Spleen (tissue), 11 donors: ENCODE results near the gene SOWAHB. TPM values are rescaled to one million over a fixed set of nuclear protein-coding genes. Genes with fewer than 3 reads are reported as not detected.

Source experiments
- DNase-seq: peaks from one replicate; pipeline ENCODE4 v3.0.0-alpha.2; 2020
- H3K27ac ChIP-seq, 8 donors: fragments of 200-600 bp; sonication (generic) in 7 of 8; 1 replicate in 4 of 8; 2 replicates in 4 of 8; pipeline versions ENCODE4 v1.5.0 to v1.8.0; 2016 to 2021; ENCODE audit warnings: inconsistent platforms in 4 of 8, mild to moderate bottlenecking in 4 of 8, moderate library complexity in 1 of 8
- H3K27me3 ChIP-seq, 7 donors: fragments of 200-600 bp; sonication (generic) in 6 of 7; replicated peaks in 1 of 7; 1 replicate in 4 of 7; 2 replicates in 3 of 7; pipeline versions ENCODE4 v1.5.0 to v1.8.0; 2016 to 2021; ENCODE audit warnings: inconsistent platforms in 3 of 7, mild to moderate bottlenecking in 1 of 7
- H3K36me3 ChIP-seq, 6 donors: fragments of 200-600 bp; sonication (generic) in 5 of 6; 1 replicate in 4 of 6; 2 replicates in 2 of 6; pipeline versions ENCODE4 v1.5.0 to v1.8.0; 2016 to 2021; ENCODE audit warnings: inconsistent platforms in 2 of 6
- H3K4me1 ChIP-seq, 6 donors: fragments of 200-600 bp; sonication (generic) in 5 of 6; 1 replicate in 3 of 6; 2 replicates in 3 of 6; pipeline versions ENCODE4 v1.5.0 to v1.8.0; 2016 to 2021; ENCODE audit warnings: inconsistent platforms in 3 of 6
- H3K4me3 ChIP-seq, 8 donors: fragments of 200-600 bp; sonication (generic) in 7 of 8; 1 replicate in 4 of 8; 2 replicates in 4 of 8; pipeline versions ENCODE4 v1.5.0 to v1.8.0; 2016 to 2021; ENCODE audit warnings: inconsistent platforms in 4 of 8, mild to moderate bottlenecking in 4 of 8, moderate library complexity in 2 of 8
- H3K9me3 ChIP-seq, 8 donors: fragments of 200-600 bp; sonication (generic) in 7 of 8; 1 replicate in 4 of 8; 2 replicates in 4 of 8; pipeline versions ENCODE4 v1.5.0 to v1.8.0; 2016 to 2021; ENCODE audit warnings: inconsistent platforms in 4 of 8
- POLR2A ChIP-seq, 3 donors: fragments of 450-650 bp; IDR thresholded peaks; one replicate each; pipeline ENCODE4 v1.5.1; 2017; ENCODE audit warnings: antibody characterized with exemption in 3 of 3, mild to moderate bottlenecking in 1 of 3
- POLR2AphosphoS5 ChIP-seq, 3 donors: sonication (generic); formaldehyde crosslinking; IDR thresholded peaks; one replicate each; pipeline ENCODE4 v1.5.1; 2017; ENCODE audit warnings: antibody characterized with exemption in 3 of 3
- WGBS, 5 donors: extraction: QIAGEN DNeasy Blood & Tissue Kit in 3 of 5; methylation state at CpG; one replicate each; pipeline versions ENCODE4 v1.1.5 to v1.1.7; 2013 to 2018; 5-methylcytosine and 5-hydroxymethylcytosine counted together
- intact Hi-C: fragments of 100-400 bp; cut with DNase I; formaldehyde crosslinking; loops from one replicate; pipeline ENCODE4 v1.15.0; 2023; ENCODE audit warnings: low total_unique reads
- polyA plus RNA-seq, 3 donors: library from polyadenylated mRNA; stranded (reverse); fragments of 200-250 nt; gene quantifications; one replicate each; pipeline ENCODE4 v1.2.1, GENCODE V29; 2013
- total RNA-seq, 7 donors: library from RNA; depleted of rRNA in 3 of 7; stranded (reverse); fragments of >200 nt in 3 of 7; fragmentation: NEBNext Ultra II Directional in 4 of 7; extraction: Animal tissue kit (Norgen Biotek cat#: 25700) in 4 of 7; gene quantifications; one replicate each; pipeline versions ENCODE4 v1.1.0 to v1.2.1, GENCODE V29; 2016 to 2021
- TF ChIP-seq, protein P1 (sequence below), 11 experiments: fragments of 200-600 bp in 7 of 11; fragments of 450-650 bp in 4 of 11; sonication (generic) in 4 of 11; IDR thresholded peaks in 8 of 11; conservative IDR thresholded peaks in 3 of 11; 1 replicate in 7 of 11; 2 replicates in 4 of 11; pipeline versions ENCODE4 v1.4.0 to v1.8.0; 2016 to 2021; ENCODE audit warnings: antibody characterized with exemption in 11 of 11, inconsistent platforms in 4 of 11, mild to moderate bottlenecking in 1 of 11
- donor health status: healthy with polysubstance abuse.
- donor health status: DM: no; HTN: no; CAD: no; lungs with moderate emphysema.
- donor health status: DM: no; HTN: no; CAD: no.
- donor health status: Bipolar disorder and iron deficiency.
- donor health status: healthy.
- donor health status: DM: no; HTN: no; CAD: no.
- donor health status: DM: yes; HTN: yes; CAD: no.

SOWAHB gene
- total and polyA plus RNA-seq, 10 donors = 0.09 to 0.20 (median 0.19) TPM; not detected in 7

DNA sequence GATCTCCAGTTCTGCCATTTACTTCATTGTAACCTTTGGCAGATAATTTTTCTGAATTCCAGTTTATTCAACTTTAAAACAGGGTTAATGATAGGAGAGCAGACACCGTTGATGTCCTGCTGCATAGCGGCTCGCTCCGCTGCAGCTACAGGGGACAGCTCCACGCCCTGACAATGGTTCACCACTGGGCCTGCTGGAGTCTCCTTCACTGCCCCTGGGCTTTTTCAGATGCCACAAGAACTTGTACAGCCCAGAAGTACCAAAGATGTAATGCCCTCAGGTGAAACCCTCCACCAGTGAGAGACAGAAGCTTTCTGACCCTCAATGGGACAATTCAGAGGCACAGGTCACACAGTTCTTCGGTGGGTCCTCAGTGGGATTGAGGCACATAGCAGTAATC lies 28.9 kb upstream of the SOWAHB start:
- no peaks in the 10 kb centered on the region for H3K36me3 ChIP-seq
- H3K4me3 ChIP-seq = no peak overlapping the region
- intact Hi-C loops = no loop called here
- no peak for DNase-seq
- no peaks in the 10 kb centered on the region for H3K27me3 ChIP-seq
- no peaks in the 10 kb centered on the region for H3K9me3 ChIP-seq
- TF ChIP-seq POLR2AphosphoS5 (IDR thresholded peaks at IDR 0.05) (no peak), POLR2A (IDR thresholded peaks at IDR 0.05) (no peak)
- TF ChIP-seq, protein P1, sequence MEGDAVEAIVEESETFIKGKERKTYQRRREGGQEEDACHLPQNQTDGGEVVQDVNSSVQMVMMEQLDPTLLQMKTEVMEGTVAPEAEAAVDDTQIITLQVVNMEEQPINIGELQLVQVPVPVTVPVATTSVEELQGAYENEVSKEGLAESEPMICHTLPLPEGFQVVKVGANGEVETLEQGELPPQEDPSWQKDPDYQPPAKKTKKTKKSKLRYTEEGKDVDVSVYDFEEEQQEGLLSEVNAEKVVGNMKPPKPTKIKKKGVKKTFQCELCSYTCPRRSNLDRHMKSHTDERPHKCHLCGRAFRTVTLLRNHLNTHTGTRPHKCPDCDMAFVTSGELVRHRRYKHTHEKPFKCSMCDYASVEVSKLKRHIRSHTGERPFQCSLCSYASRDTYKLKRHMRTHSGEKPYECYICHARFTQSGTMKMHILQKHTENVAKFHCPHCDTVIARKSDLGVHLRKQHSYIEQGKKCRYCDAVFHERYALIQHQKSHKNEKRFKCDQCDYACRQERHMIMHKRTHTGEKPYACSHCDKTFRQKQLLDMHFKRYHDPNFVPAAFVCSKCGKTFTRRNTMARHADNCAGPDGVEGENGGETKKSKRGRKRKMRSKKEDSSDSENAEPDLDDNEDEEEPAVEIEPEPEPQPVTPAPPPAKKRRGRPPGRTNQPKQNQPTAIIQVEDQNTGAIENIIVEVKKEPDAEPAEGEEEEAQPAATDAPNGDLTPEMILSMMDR (IDR thresholded peaks at IDR 0.05 in 8 of 11, conservative IDR thresholded peaks at IDR 0.05 in 3 of 11) = no peak
- no peak overlapping the region for H3K27ac ChIP-seq
- no peaks in the 10 kb centered on the region for H3K4me1 ChIP-seq
- WGBS, 5 donors = 85 to 98% (median 89%) methylated on average over 6 of the region's 6 CpGs

DNA sequence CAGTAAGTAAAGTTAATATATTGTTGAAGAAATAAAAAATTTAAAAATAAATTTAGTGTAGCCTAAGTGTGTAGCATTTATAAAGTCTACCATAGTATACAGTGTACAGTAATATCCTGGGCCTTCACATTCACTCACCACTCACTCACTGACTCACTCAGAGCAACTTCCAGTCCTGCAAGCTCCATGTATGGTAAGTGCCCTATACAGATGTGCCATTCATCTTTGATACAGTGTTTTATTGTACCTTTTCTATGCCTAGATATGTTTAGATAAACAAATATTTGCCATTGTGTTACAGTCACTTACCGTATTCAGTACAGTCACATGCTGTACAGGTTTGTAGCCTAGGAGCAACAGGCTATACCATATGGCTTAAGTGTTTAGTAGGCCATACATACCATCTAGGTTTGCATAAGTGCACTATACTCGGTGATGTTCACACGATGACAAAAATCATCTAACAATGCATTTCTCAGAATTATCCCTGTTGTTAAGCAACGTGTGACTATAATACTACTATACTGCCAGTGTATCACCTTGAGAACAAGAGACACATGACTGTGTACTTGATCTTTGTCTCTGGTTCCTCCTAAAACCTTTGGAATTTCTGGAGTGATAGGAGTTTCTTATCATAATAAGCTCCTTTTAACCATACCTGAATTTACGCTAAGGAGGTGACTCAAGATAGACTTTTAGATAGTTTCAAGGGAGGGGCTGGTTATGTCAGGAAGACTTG lies 25.8 kb upstream of the SOWAHB start:
- no peak for TF ChIP-seq POLR2AphosphoS5 (IDR thresholded peaks at IDR 0.05)
- TF ChIP-seq, protein P1 (IDR thresholded peaks at IDR 0.05 in 8 of 11, conservative IDR thresholded peaks at IDR 0.05 in 3 of 11) = no peak
- no peak for TF ChIP-seq POLR2A (IDR thresholded peaks at IDR 0.05)
- no peak for DNase-seq
- 86 to 96% (median 87%) methylated on average over 5 of the region's 5 CpGs for WGBS, 5 donors
- Histone ChIP-seq H3K9me3 (no peaks in the 10 kb centered on the region), H3K27ac (no peak overlapping the region), H3K27me3 (no peaks in the 10 kb centered on the region), H3K4me1 (no peaks in the 10 kb centered on the region), H3K36me3 (no peaks in the 10 kb centered on the region), H3K4me3 (no peak overlapping the region)
- intact Hi-C loops = no loop called here

DNA sequence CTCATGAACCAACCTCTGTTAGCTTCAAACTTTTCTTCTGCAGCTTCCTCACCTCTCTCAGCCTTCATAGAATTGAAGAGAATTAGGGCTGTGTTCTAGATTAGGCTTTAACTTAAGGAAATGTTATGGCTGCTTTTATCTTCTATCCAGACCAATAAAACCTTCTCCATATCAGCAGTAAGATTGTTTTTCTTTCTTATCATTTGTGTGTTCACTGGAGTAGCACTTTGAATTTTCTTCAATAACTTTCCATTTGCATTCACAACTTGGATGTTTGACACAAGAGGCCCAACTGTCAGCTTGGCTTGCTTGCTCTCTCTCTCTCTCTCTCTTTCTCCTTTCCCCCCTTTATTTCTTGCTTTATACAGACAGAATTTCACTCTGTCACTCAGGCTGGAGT lies 22.8 kb upstream of the SOWAHB start:
- no peaks in the 10 kb centered on the region for H3K4me1 ChIP-seq
- no peak for DNase-seq
- H3K27ac ChIP-seq = no peak overlapping the region

DNA sequence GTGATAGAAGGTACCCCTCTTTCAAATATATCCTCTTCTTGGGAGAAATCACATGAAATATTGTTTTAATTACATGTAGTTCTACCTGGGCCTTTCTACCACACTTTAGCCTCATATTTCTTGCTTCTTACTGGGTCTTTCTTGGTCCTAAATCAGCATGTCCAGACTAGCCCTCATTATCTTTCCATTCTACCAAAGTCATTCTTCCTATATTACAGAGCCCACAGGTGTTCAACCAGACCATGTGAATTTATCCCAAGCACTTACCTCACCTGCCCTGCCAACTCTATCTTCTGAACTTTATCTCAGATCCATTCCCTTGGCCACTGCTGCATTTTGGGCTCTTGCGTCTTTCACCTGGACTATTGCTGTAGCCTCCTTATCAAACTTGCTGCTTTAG lies 11.8 kb upstream of the SOWAHB start:
- 95 to 100% (median 98%) methylated on average over 1 of the region's 1 CpG for WGBS, 5 donors
- H3K4me3 ChIP-seq = no peak overlapping the region
- H3K9me3 ChIP-seq = no peaks in the 10 kb centered on the region
- no peak overlapping the region for H3K27ac ChIP-seq
- no peaks in the 10 kb centered on the region for H3K27me3 ChIP-seq
- TF ChIP-seq, protein P1 (IDR thresholded peaks at IDR 0.05 in 8 of 11, conservative IDR thresholded peaks at IDR 0.05 in 3 of 11) = no peak
- no peak for TF ChIP-seq POLR2A (IDR thresholded peaks at IDR 0.05)
- TF ChIP-seq POLR2AphosphoS5 (IDR thresholded peaks at IDR 0.05) = no peak
- intact Hi-C loops = no loop called here
- no peaks in the 10 kb centered on the region for H3K36me3 ChIP-seq
- DNase-seq = no peak
- no peaks in the 10 kb centered on the region for H3K4me1 ChIP-seq

More for the DNA sequence above, 22.8 kb upstream of the SOWAHB start:
- TF ChIP-seq POLR2A (IDR thresholded peaks at IDR 0.05) (no peak), POLR2AphosphoS5 (IDR thresholded peaks at IDR 0.05) (no peak)
- TF ChIP-seq, protein P1 (IDR thresholded peaks at IDR 0.05 in 8 of 11, conservative IDR thresholded peaks at IDR 0.05 in 3 of 11) = no peak
- H3K4me3 ChIP-seq = no peak overlapping the region
- H3K27me3 ChIP-seq = no peaks in the 10 kb centered on the region
- intact Hi-C loops = no loop called here
- no peaks in the 10 kb centered on the region for H3K36me3 ChIP-seq
- no peaks in the 10 kb centered on the region for H3K9me3 ChIP-seq
